Esophagus muscularis mucosa (tissue), 3 donors: ENCODE measurements around the gene ZNF195.
"Not testable (repeated sequence)": the region's sequence is repeated elsewhere in the genome, so short reads cannot be mapped to it uniquely, and the experiment has no call there.

Source experiments
- CTCF ChIP-seq, 3 experiments: fragments of 200-600 bp in 2 of 3; fragments of 450-650 bp in 1 of 3; sonication (generic) in 2 of 3; IDR thresholded peaks; one replicate each; pipeline ENCODE4 v1.5.1; 2017 to 2019; ENCODE audit warnings: antibody characterized with exemption in 3 of 3, mild to moderate bottlenecking in 2 of 3, moderate library complexity in 1 of 3
- POLR2AphosphoS5 ChIP-seq, 2 donors: sonication (generic); formaldehyde crosslinking; IDR thresholded peaks; one replicate each; pipeline ENCODE4 v1.6.1; 2017; ENCODE audit warnings: antibody characterized with exemption in 2 of 2

DNA sequence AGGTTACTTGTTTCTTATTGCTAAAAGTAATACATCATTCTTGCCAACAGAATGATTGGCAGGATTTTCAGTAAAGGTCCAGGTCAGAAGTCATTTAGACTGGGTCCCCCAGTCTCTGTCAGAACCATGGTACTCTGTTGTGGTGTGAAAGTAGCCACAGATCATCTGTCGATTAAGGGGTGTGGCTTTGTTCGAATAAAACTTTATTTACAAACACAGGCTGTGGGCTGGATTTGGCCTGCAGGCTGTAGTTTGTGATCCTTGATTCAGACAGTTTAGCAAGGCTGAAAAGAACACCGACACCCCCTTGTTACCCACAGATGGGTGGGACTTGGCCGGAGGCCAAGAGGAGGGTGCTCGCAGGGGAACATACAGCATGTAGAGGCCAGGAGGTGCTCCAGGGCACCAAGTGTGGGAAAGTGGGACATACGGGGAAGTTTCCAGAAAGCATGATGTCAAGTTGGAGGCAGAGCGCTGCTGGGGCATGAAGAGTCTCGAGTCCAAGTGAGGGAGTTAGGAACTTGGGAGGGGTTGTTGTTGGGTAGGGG lies 29.2 kb upstream of the ZNF195 start:
- TF ChIP-seq CTCF, POLR2AphosphoS5 (IDR thresholded peaks at IDR 0.05): not testable (repeated sequence)
